Mammary epithelial cell (primary cell): ENCODE results near the gene CDH18.

Experiments
- EZH2 ChIP-seq: IDR thresholded peaks from 2 replicates; pipeline ENCODE4 v1.6.1; 2012; ENCODE audit warnings: low read length, inconsistent platforms, borderline replicate concordance
- TF ChIP-seq, protein P1 (sequence below), 2 donors: IDR thresholded peaks in 1 of 2; conservative IDR thresholded peaks in 1 of 2; 2 replicates each; pipeline ENCODE4 v1.5.1; 2011 to 2012; ENCODE audit warnings: inconsistent platforms in 2 of 2, low read length in 2 of 2, mild to moderate bottlenecking in 2 of 2, control low read depth in 1 of 2, low read depth in 1 of 2; ENCODE audit not compliant: insufficient read depth in 1 of 2; ENCODE audit errors: extremely low read depth in 1 of 2

DNA sequence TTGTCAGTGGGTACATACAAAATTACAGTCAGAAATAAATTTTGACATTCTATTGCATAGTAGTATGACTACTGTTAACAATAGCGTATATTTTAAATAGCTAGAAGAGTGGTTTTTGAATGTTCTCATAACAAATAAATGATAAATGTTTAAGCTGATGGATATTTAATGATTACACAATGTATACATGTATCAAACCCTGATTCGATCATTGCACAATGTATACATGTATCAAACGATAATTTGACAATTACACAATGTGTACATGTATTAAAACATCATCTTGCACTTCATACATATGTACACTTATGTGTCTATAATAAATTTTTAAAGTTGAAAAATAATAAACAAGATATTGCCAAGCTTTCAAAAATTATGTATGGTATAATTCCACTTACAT lies 87.7 kb downstream of the CDH18 start:
- TF ChIP-seq, protein P1, sequence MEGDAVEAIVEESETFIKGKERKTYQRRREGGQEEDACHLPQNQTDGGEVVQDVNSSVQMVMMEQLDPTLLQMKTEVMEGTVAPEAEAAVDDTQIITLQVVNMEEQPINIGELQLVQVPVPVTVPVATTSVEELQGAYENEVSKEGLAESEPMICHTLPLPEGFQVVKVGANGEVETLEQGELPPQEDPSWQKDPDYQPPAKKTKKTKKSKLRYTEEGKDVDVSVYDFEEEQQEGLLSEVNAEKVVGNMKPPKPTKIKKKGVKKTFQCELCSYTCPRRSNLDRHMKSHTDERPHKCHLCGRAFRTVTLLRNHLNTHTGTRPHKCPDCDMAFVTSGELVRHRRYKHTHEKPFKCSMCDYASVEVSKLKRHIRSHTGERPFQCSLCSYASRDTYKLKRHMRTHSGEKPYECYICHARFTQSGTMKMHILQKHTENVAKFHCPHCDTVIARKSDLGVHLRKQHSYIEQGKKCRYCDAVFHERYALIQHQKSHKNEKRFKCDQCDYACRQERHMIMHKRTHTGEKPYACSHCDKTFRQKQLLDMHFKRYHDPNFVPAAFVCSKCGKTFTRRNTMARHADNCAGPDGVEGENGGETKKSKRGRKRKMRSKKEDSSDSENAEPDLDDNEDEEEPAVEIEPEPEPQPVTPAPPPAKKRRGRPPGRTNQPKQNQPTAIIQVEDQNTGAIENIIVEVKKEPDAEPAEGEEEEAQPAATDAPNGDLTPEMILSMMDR (conservative IDR thresholded peaks at IDR 0.05 in 1 of 2, IDR thresholded peaks at IDR 0.05 in 1 of 2; ENCODE audit: extremely low read depth in 1 of 2, insufficient read depth in 1 of 2, low read depth in 1 of 2, low read length in 2 of 2) = no peak
- TF ChIP-seq EZH2 = no peak
